GM21423 (cell line): Measurements from ENCODE around the gene ZBTB20.

Experiments
- ATAC-seq: cut with Tn5 transposase; IDR thresholded peaks from one replicate; pipeline ENCODE4 v1.9.1; 2021; ENCODE audit warnings: mild to moderate bottlenecking, moderate library complexity; ENCODE audit not compliant: unreplicated experiment

ZBTB20 gene

GRCh38 chr3:114284644-114285043, 862.4 kb downstream of the ZBTB20 start:
- no peak for ATAC-seq
